Cortex of kidney (tissue), 1 donor: ENCODE measurements around the gene SHC1.

Source experiments
- DNase-seq: peaks from one replicate; lab custom pipeline; 2025; lab: John Stamatoyannopoulos, UW

SHC1 gene

GRCh38 chr1:154973344-154974101 is 3.0 kb upstream of the SHC1 start:
- no peak for DNase-seq

GRCh38 chr1:154972517-154973343 is 2.2 kb upstream of the SHC1 start:
- DNase-seq, result no peak

GRCh38 chr1:154972213-154972516 is 1.6 kb upstream of the SHC1 start:
- DNase-seq, result no peak

- no peak for DNase-seq
Observed at GRCh38 chr1:154971341-154971998, 923 bp upstream of the SHC1 start.

- DNase-seq, result no peak
Observed at GRCh38 chr1:154969860-154970452, 591 bp downstream of the SHC1 start.

GRCh38 chr1:154969246-154969645 is 1.3 kb downstream of the SHC1 start:
- no peak for DNase-seq

GRCh38 chr1:154968731-154969130 is 1.8 kb downstream of the SHC1 start:
- DNase-seq, result no peak

GRCh38 chr1:154967331-154967950 is 3.1 kb downstream of the SHC1 start:
- no peak for DNase-seq

- no peak for DNase-seq
Observed at GRCh38 chr1:154966111-154966510, 4.4 kb downstream of the SHC1 start.

GRCh38 chr1:154964359-154964758 is 6.2 kb downstream of the SHC1 start:
- no peak for DNase-seq

- DNase-seq, result no peak
Observed at GRCh38 chr1:154963643-154964042, 6.9 kb downstream of the SHC1 start.

GRCh38 chr1:154962795-154963330 is 7.7 kb downstream of the SHC1 start:
- DNase-seq, result no peak

GRCh38 chr1:154962156-154962749 is 8.3 kb downstream of the SHC1 start:
- no peak for DNase-seq

GRCh38 chr1:154961207-154962155 is 9.1 kb downstream of the SHC1 start, which contains the start of gene PYGO2:
TSS of gene PYGO2 (minus strand) at chr1:154961782. CDS start at chr1:154961576, 206 bp downstream.
- no peak for DNase-seq

- DNase-seq, result no peak
Observed at GRCh38 chr1:154960446-154961136, 10.0 kb downstream of the SHC1 start.

- DNase-seq, result no peak
Observed at GRCh38 chr1:154959426-154959780, 11.1 kb downstream of the SHC1 start.

GRCh38 chr1:154958681-154959425 is 11.7 kb downstream of the SHC1 start:
- DNase-seq, result no peak

GRCh38 chr1:154958036-154958435 is 12.5 kb downstream of the SHC1 start:
- no peak for DNase-seq
